Neural progenitor cell (in vitro differentiated cells): ENCODE results near the gene SMIM10. TPM values are rescaled to one million over a fixed set of nuclear protein-coding genes. Genes with fewer than 3 reads are reported as not detected.

Experiments
- DNase-seq: peaks from one replicate; pipeline ENCODE4 v3.0.0-alpha.2; 2016; ENCODE audit warnings: low spot score
- H2AFZ ChIP-seq: fragments of 200-600 bp; sonication (generic); replicated peaks from 2 replicates; pipeline ENCODE4 v1.6.1; 2016; ENCODE audit warnings: antibody characterized with exemption
- H3F3A ChIP-seq: fragments of 200-600 bp; sonication (generic); 2 replicates; pipeline ENCODE4 v1.6.1; 2016; ENCODE audit warnings: antibody characterized with exemption, low read depth
- H3K27ac ChIP-seq: fragments of 200-600 bp; sonication (generic); 2 replicates; pipeline ENCODE4 v1.5.1; 2016; ENCODE audit warnings: mild to moderate bottlenecking
- H3K27me3 ChIP-seq: fragments of 200-600 bp; sonication (generic); 2 replicates; pipeline ENCODE4 v1.6.1; 2016; ENCODE audit warnings: mild to moderate bottlenecking, moderate library complexity
- H3K36me3 ChIP-seq: fragments of 200-600 bp; sonication (generic); 2 replicates; pipeline ENCODE4 v1.5.1; 2016
- H3K4me1 ChIP-seq: fragments of 200-600 bp; sonication (generic); 2 replicates; pipeline ENCODE4 v1.6.1; 2016; ENCODE audit warnings: mixed run types
- H3K4me2 ChIP-seq: fragments of 200-600 bp; sonication (generic); 2 replicates; pipeline ENCODE4 v1.6.1; 2016
- H3K4me3 ChIP-seq: fragments of 200-600 bp; sonication (generic); 2 replicates; pipeline ENCODE4 v1.5.1; 2016
- H3K79me2 ChIP-seq: fragments of 200-600 bp; sonication (generic); 2 replicates; pipeline ENCODE4 v1.6.1; 2016; ENCODE audit warnings: low read depth
- H3K9ac ChIP-seq: fragments of 200-600 bp; sonication (generic); 2 replicates; pipeline ENCODE4 v1.6.1; 2016
- H3K9me3 ChIP-seq: fragments of 200-600 bp; sonication (generic); 2 replicates; pipeline ENCODE4 v1.5.1; 2016; ENCODE audit warnings: low read depth
- H4K20me1 ChIP-seq: fragments of 200-600 bp; sonication (generic); 2 replicates; pipeline ENCODE4 v1.6.1; 2016; ENCODE audit warnings: low read depth
- H3K27ac Mint-ChIP-seq: 3 replicates; pipeline ENCODE4 v1.8.0; 2021; ENCODE audit warnings: mixed read lengths
- H3K27me3 Mint-ChIP-seq: 2 replicates; pipeline ENCODE4 v1.8.0; 2022; ENCODE audit warnings: low read depth, mild to moderate bottlenecking, inconsistent platforms, moderate library complexity, mixed read lengths; ENCODE audit not compliant: insufficient read depth
- H3K36me3 Mint-ChIP-seq: 3 replicates; pipeline ENCODE4 v1.8.0; 2021; ENCODE audit warnings: mixed read lengths
- H3K4me1 Mint-ChIP-seq: 3 replicates; pipeline ENCODE4 v1.8.0; 2021; ENCODE audit warnings: mixed read lengths
- H3K4me3 Mint-ChIP-seq: 3 replicates; pipeline ENCODE4 v1.8.0; 2021; ENCODE audit warnings: mild to moderate bottlenecking, moderate library complexity, mixed read lengths
- H3K9me3 Mint-ChIP-seq: 3 replicates; pipeline ENCODE4 v1.8.0; 2020; ENCODE audit warnings: mixed read lengths
- EZH2 ChIP-seq: fragments of 200-600 bp; sonication (generic); IDR thresholded peaks from 2 replicates; pipeline ENCODE4 v1.6.1; 2017; ENCODE audit warnings: antibody characterized with exemption, mild to moderate bottlenecking, moderate library complexity
- EZH2phosphoT487 ChIP-seq: fragments of 200-600 bp; sonication (generic); IDR thresholded peaks from 2 replicates; pipeline ENCODE4 v1.6.1; 2017; ENCODE audit warnings: antibody characterized with exemption
- total RNA-seq: library from RNA; depleted of rRNA; stranded (reverse); fragments of >200 nt; gene quantifications from 2 replicates; pipeline ENCODE4 v1.2.3, GENCODE V29; 2015; ENCODE audit warnings: low replicate concordance
- TF ChIP-seq, protein P1 (sequence below): fragments of 200-600 bp; sonication (generic); IDR thresholded peaks from 2 replicates; pipeline ENCODE4 v1.5.1; 2017; ENCODE audit warnings: antibody characterized with exemption, mild to moderate bottlenecking

The SMIM10 gene
- total RNA-seq, 1 donor from 2014 or later = not detected

DNA sequence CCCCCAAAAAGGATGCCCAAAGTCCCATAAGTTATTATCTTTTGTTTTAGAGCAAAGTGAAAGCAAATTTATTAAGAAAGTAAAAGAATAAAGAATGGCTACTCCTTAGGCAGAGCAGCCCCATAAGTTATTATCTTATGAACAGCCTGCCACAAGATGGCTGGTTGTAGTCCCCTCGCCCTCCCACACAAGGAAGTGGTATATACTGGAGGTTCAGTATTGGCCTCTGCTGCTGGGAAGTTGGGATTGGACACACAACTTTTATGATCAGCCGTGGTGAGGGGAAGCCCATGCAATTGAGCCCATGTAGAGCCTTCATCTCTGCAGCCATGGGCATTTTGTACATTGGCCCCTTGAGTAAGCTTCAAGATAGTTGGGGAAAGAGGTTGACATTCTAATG lies 8.0 kb upstream of the SMIM10 start:
- Histone ChIP-seq H3K9me3 (no peaks in the 10 kb centered on the region), H3K4me3 (no peak overlapping the region), H4K20me1 (no peaks in the 10 kb centered on the region), H3K9ac (no peak overlapping the region), H3K36me3 (no peaks in the 10 kb centered on the region), H3F3A (no peaks in the 10 kb centered on the region), H3K4me2 (no peak overlapping the region), H3K27me3 (no peaks in the 10 kb centered on the region), H3K79me2 (no peaks in the 10 kb centered on the region), H3K27ac (no peak overlapping the region), H3K4me1 (no peaks in the 10 kb centered on the region), H2AFZ (no peak overlapping the region)
- Mint-ChIP-seq H3K9me3 (no peaks in the 10 kb centered on the region), H3K4me1 (no peaks in the 10 kb centered on the region), H3K36me3 (no peaks in the 10 kb centered on the region), H3K27ac (no peak overlapping the region), H3K4me3 (no peak overlapping the region), H3K27me3 (no peaks in the 10 kb centered on the region)
- TF ChIP-seq, protein P1, sequence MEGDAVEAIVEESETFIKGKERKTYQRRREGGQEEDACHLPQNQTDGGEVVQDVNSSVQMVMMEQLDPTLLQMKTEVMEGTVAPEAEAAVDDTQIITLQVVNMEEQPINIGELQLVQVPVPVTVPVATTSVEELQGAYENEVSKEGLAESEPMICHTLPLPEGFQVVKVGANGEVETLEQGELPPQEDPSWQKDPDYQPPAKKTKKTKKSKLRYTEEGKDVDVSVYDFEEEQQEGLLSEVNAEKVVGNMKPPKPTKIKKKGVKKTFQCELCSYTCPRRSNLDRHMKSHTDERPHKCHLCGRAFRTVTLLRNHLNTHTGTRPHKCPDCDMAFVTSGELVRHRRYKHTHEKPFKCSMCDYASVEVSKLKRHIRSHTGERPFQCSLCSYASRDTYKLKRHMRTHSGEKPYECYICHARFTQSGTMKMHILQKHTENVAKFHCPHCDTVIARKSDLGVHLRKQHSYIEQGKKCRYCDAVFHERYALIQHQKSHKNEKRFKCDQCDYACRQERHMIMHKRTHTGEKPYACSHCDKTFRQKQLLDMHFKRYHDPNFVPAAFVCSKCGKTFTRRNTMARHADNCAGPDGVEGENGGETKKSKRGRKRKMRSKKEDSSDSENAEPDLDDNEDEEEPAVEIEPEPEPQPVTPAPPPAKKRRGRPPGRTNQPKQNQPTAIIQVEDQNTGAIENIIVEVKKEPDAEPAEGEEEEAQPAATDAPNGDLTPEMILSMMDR = no peak
- TF ChIP-seq EZH2phosphoT487 = no peak
- no peak for TF ChIP-seq EZH2
- no peak for DNase-seq

- no peak overlapping the region for H3K27ac Mint-ChIP-seq
- no peaks in the 10 kb centered on the region for H3F3A ChIP-seq
- H3K4me1 Mint-ChIP-seq = peaks cover 4% of the 10 kb centered on the region
- TF ChIP-seq, protein P1 = no peak
- TF ChIP-seq EZH2phosphoT487 (no peak), EZH2 (no peak)
- no peaks in the 10 kb centered on the region for H4K20me1 ChIP-seq
- H3K79me2 ChIP-seq = no peaks in the 10 kb centered on the region
- H2AFZ ChIP-seq = no peak overlapping the region
- no peaks in the 10 kb centered on the region for H3K27me3 Mint-ChIP-seq
- peaks cover 7% of the 10 kb centered on the region for H3K27me3 ChIP-seq
- H3K4me3 ChIP-seq = no peak overlapping the region
- no peaks in the 10 kb centered on the region for H3K4me1 ChIP-seq
- no peak for DNase-seq
- H3K4me2 ChIP-seq = no peak overlapping the region
- H3K9me3 ChIP-seq = peaks cover 3% of the 10 kb centered on the region
- H3K9ac ChIP-seq = no peak overlapping the region
- no peaks in the 10 kb centered on the region for H3K36me3 ChIP-seq
- no peak overlapping the region for H3K4me3 Mint-ChIP-seq
- H3K9me3 Mint-ChIP-seq = no peaks in the 10 kb centered on the region
- H3K27ac ChIP-seq = no peak overlapping the region
- H3K36me3 Mint-ChIP-seq = no peaks in the 10 kb centered on the region
Observed at GRCh38 chrX:134985479-134985878, 5.3 kb upstream of the SMIM10 start.

DNA sequence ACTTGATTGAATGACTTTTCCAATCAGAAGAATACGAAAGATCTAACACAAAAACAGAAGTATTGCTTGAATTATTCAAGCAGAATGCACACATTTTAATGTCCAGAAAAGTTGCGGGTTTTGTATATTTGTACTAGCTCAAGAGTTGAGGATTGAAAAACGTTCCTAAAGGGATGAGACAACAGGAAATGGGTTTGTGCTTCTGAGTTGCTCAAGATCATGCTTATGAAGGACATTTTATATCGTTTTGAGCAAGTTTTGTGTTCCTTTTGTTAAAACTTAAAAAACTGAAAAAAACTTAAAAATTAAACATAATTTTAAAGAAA lies 353 bp upstream of the SMIM10 start:
- no peaks in the 10 kb centered on the region for H3K4me1 ChIP-seq
- H3K27ac ChIP-seq = no peak overlapping the region
- TF ChIP-seq EZH2phosphoT487 (no peak), EZH2 (no peak)
- TF ChIP-seq, protein P1 = no peak
- peaks cover 4% of the 10 kb centered on the region for H3K27me3 Mint-ChIP-seq
- no peak for DNase-seq
- H3K4me2 ChIP-seq = peak overlapping the region; percentile 72
- H2AFZ ChIP-seq = no peak overlapping the region
- peak overlapping the region; percentile 41 for H3K4me3 ChIP-seq
- no peak overlapping the region for H3K9ac ChIP-seq
- no peaks in the 10 kb centered on the region for H3K36me3 Mint-ChIP-seq
- H3K27me3 ChIP-seq = peaks cover 28% of the 10 kb centered on the region
- no peaks in the 10 kb centered on the region for H3K9me3 Mint-ChIP-seq
- H3K4me3 Mint-ChIP-seq = no peak overlapping the region
- no peaks in the 10 kb centered on the region for H3F3A ChIP-seq
- peaks cover 7% of the 10 kb centered on the region for H3K4me1 Mint-ChIP-seq
- H3K79me2 ChIP-seq = no peaks in the 10 kb centered on the region
- H3K27ac Mint-ChIP-seq = no peak overlapping the region
- no peaks in the 10 kb centered on the region for H3K36me3 ChIP-seq
- peaks cover 3% of the 10 kb centered on the region for H3K9me3 ChIP-seq
- H4K20me1 ChIP-seq = no peaks in the 10 kb centered on the region

- Mint-ChIP-seq H3K9me3 (no peaks in the 10 kb centered on the region), H3K4me3 (no peak overlapping the region), H3K27ac (no peak overlapping the region), H3K4me1 (peaks cover 3% of the 10 kb centered on the region), H3K27me3 (peaks cover 5% of the 10 kb centered on the region), H3K36me3 (no peaks in the 10 kb centered on the region)
- DNase-seq = no peak
- Histone ChIP-seq H3K79me2 (no peaks in the 10 kb centered on the region), H4K20me1 (no peaks in the 10 kb centered on the region), H3K27ac (no peak overlapping the region), H3K9ac (no peak overlapping the region), H3K4me2 (no peak overlapping the region), H3F3A (no peaks in the 10 kb centered on the region), H2AFZ (no peak overlapping the region), H3K4me1 (no peaks in the 10 kb centered on the region), H3K27me3 (no peaks in the 10 kb centered on the region), H3K9me3 (no peaks in the 10 kb centered on the region), H3K36me3 (no peaks in the 10 kb centered on the region), H3K4me3 (no peak overlapping the region)
- TF ChIP-seq, protein P1 = no peak
- TF ChIP-seq EZH2phosphoT487 (no peak), EZH2 (no peak)
Observed at GRCh38 chrX:134997646-134998045, 6.9 kb downstream of the SMIM10 start.
